ENCODE measurements around the gene RCOR2. TPM values are rescaled to one million over a fixed set of nuclear protein-coding genes. Genes with fewer than 3 reads are reported as not detected.
"Not testable (repeated sequence)": the region's sequence is repeated elsewhere in the genome, so short reads cannot be mapped to it uniquely, and the experiment has no call there.

Gene RCOR2
- total RNA-seq, 2 experiments from 2014 or later: 0.17 to 0.19 TPM

DNA sequence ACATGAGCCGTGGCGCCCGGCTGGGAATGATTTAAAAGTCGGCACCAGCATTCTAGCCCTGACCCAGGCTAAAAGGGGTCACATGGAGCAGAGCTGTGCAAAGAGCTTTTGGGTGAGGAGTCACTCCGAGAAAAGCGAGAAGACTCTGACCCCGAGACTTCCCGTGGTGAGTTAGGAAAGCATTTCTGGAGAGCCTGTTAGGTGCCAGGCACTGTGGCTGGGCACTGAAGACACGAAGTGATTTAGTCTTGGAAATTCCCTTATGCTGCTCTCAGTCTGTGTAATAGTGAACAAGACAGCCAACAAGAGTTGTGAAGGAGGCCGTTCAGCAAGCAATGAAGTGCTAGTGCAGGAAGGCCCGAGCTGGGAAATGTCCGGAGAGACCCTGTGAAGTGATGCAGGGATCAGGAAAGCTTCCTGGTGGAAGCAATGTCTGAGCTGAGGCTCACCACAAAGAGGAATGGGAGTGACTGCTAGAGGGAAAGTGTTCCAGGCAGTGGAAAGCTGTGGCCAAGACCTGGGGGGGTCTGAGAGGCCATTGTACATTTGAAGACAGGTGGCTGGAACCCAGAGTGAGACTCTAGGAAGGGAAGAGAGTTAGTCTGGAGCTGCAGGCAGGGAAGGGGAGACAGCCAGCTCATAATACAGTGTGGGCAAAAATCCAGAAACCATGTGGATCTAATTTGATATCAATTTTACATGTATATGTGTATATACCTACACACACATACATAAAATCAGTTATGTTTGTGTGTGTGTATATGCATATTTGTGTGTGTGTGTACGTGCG lies 46.4 kb downstream of the RCOR2 start:
- H3K4me3 Mint-ChIP-seq: no peak overlapping the region
- intact Hi-C loops (cut with micrococcal nuclease): no loop called here
- no peaks in the 10 kb centered on the region for H3K27me3 Mint-ChIP-seq (ENCODE audit: low read depth)
- DNase-seq: peak; percentile 49
- peaks cover 3% of the 10 kb centered on the region for H3K36me3 Mint-ChIP-seq (ENCODE audit: low read depth)
- H3K27ac Mint-ChIP-seq: peak overlapping the region; percentile 59
- CTCF ChIA-PET: interaction anchor here (0.5 kb wide), 1 partner anchor 13 kb away, joined by 3 read pairs; no protein-coding TSS in a partner anchor
- H3K9me3 Mint-ChIP-seq: no peaks in the 10 kb centered on the region
- peaks cover 88% of the 10 kb centered on the region for H3K4me1 Mint-ChIP-seq (ENCODE audit: low read depth)

DNA sequence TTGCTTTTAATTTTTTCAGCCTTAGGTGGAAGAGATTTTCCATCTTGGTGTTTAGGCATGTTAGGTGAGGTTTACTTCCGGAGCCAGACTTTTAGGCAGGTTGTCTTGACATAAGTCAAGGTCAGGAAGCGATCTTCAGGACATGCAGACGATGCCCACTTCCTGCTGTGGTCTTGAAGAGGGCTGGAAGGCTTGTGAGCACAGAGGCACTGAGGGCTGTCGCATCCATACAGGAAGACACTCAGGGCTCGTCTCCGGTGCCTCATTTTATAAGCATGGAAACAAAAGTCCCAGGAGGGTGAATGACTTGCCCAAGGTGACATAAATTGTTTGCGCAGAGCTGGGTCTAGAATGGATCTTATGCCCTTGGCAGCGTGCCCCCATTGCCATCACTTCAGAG lies 47.3 kb downstream of the RCOR2 start:
- Mint-ChIP-seq H3K36me3 (ENCODE audit: low read depth) (peaks cover 3% of the 10 kb centered on the region), H3K4me1 (ENCODE audit: low read depth) (peaks cover 93% of the 10 kb centered on the region), H3K27ac (no peak overlapping the region), H3K4me3 (no peak overlapping the region), H3K9me3 (no peaks in the 10 kb centered on the region), H3K27me3 (ENCODE audit: low read depth) (no peaks in the 10 kb centered on the region)
- DNase-seq: peak; percentile 58
- intact Hi-C loops (cut with micrococcal nuclease): no loop called here
- CTCF ChIA-PET: no interaction called here

DNA sequence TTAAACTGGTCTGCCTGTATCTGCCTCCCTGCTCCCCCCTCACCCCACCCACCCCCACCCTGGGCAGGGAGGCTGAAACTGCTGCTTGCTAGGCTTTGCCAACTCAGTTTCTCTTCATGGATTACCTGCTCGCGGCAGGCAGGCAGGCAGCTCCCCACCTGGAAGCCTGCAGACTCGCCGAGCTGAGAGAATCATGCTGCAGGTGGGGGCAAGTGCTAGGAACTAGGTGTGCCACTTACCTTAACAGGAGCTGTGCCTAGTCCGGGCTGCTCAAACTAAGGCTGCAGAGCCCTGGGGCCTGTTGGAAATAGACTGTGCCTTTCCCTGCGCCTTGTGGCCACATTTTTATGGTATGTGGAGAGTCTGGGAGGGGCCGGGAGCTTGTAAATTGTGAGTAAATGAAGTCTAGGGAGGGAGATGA lies 47.8 kb downstream of the RCOR2 start:
- intact Hi-C loops (cut with micrococcal nuclease): no loop called here
- CTCF ChIA-PET: no interaction called here
- H3K36me3 Mint-ChIP-seq (ENCODE audit: low read depth): peaks cover 3% of the 10 kb centered on the region
- H3K4me3 Mint-ChIP-seq: no peak overlapping the region
- H3K9me3 Mint-ChIP-seq: no peaks in the 10 kb centered on the region
- H3K27me3 Mint-ChIP-seq (ENCODE audit: low read depth): no peaks in the 10 kb centered on the region
- no peak for DNase-seq
- H3K27ac Mint-ChIP-seq: no peak overlapping the region
- H3K4me1 Mint-ChIP-seq (ENCODE audit: low read depth): peaks cover 90% of the 10 kb centered on the region

DNA sequence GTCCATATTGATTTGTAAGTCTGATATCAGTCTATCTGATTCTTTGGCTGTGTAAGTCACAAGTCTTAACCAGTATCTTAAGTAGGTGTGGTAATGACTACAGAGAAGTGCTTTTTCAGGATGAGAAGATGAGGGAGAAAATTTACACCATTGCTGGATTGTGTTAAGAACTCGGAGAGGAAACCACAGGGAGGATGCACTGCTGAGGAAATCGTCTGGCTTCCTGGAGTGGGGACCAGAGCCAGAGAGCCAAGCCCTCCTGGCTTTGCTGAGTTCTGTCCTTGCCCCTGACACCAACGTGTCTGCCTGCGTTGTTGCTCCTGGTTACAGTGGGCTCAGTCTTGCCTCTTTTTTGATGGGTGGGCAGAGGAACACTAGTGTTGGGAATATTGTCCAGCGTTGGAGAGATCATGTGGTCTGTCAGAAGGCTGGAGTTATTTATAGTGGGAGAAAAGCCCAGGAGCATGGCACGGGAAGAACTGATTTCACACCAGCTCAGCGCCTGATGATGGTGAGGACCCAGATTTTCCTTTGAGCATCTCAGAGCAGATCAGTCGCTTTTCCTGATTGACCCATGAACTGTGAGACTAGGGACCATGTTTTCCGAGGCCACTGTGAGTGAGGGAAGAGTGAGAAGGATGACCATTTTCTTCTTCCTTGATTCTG lies 48.4 kb downstream of the RCOR2 start:
- no peak overlapping the region for H3K4me3 Mint-ChIP-seq
- peaks cover 3% of the 10 kb centered on the region for H3K36me3 Mint-ChIP-seq (ENCODE audit: low read depth)
- DNase-seq: no peak
- CTCF ChIA-PET: no interaction called here
- no peaks in the 10 kb centered on the region for H3K9me3 Mint-ChIP-seq
- H3K4me1 Mint-ChIP-seq (ENCODE audit: low read depth): peaks cover 85% of the 10 kb centered on the region
- intact Hi-C loops (cut with micrococcal nuclease): no loop called here
- H3K27ac Mint-ChIP-seq: no peak overlapping the region
- H3K27me3 Mint-ChIP-seq (ENCODE audit: low read depth): no peaks in the 10 kb centered on the region

DNA sequence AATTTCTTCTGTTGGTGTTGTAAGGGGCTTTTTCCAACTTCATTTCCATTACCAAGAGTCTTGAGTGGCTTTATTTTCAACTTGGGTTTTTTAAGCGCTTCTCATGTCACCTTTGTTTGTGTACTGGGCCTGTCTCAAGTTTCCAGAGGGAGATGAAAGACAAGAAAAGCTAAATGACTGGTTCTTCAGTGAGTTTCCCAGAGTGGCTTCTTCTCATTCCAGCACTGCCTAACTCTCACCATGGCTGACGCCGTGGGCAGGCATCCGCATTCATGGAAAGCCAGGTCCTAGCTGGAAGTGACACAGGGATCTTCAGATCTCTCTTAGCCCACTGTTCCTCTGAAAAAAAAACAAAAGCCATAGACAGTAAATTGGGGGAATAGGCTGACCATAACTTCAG lies 49.5 kb downstream of the RCOR2 start:
- peaks cover 6% of the 10 kb centered on the region for H3K36me3 Mint-ChIP-seq (ENCODE audit: low read depth)

DNA sequence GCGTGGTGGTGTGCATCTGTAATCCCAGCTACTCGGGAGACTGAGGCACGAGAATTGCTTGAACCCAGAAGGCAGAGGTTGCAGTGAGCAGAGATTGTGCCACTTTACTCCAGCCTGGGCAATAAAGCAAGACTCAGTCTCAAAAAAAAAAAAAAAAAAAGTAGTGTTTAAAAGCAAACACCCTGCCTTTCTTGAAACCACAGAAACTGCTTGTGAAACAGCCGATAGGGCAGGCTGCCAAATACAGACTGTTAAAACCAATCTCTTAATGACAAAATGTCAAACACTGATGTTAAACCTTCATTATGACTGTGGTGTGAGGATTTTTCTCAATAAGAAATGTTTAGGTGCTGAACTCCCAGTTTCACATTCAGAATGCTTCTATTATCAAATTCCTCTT lies 50.8 kb downstream of the RCOR2 start:
- Mint-ChIP-seq H3K27ac (no peak overlapping the region), H3K9me3 (no peaks in the 10 kb centered on the region), H3K4me1 (ENCODE audit: low read depth) (peaks cover 80% of the 10 kb centered on the region), H3K27me3 (ENCODE audit: low read depth) (no peaks in the 10 kb centered on the region), H3K4me3 (peak overlapping the region; percentile 11), H3K36me3 (ENCODE audit: low read depth) (peaks cover 10% of the 10 kb centered on the region)
- DNase-seq: peak; percentile 97
- CTCF ChIA-PET: interaction anchor here (0.6 to 1.9 kb wide), 7 partner anchors 10 to 227 kb away, joined by 3 to 8 read pairs (median 4); no protein-coding TSS in a partner anchor
- intact Hi-C loops (cut with micrococcal nuclease): loop anchor here (1.0 to 2.0 kb wide), 5 partner anchors 13 to 299 kb away; partner anchors contain the start of genes MARK2 and NAA40

More for the DNA sequence above, 49.5 kb downstream of the RCOR2 start:
- CTCF ChIA-PET: interaction anchor here (0.9 to 1.9 kb wide), 7 partner anchors 8 to 52 kb away, joined by 3 to 8 read pairs (median 4); no protein-coding TSS in a partner anchor
- intact Hi-C loops (cut with micrococcal nuclease): loop anchor here (2.0 kb wide), 3 partner anchors 15 to 71 kb away; partner anchors contain the start of gene NAA40
- Mint-ChIP-seq H3K4me3 (no peak overlapping the region), H3K27me3 (ENCODE audit: low read depth) (no peaks in the 10 kb centered on the region), H3K4me1 (ENCODE audit: low read depth) (peaks cover 85% of the 10 kb centered on the region), H3K27ac (no peak overlapping the region), H3K9me3 (no peaks in the 10 kb centered on the region)
- DNase-seq: no peak

DNA sequence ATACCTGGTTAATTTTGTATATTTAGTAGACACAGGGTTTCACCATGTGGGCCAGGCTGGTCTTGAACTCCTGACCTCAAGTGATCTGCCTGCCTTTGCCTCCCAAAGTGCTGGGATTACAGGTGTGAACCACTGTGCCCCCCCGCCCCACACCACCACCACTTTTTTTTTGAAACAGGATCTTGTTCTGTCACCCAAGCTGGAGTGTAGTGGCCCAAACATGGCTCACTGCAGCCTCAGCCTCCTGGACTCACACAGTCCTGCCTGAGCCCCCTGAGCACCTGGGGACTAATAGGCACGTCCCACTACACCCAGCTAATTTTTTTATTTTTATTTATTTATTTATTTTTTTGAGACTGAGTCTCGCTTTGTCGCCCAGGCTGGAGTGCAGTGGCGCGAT lies 53.3 kb downstream of the RCOR2 start:
- CTCF ChIA-PET: interaction anchor here (0.6 to 2.3 kb wide), 2 partner anchors 26 to 1649 kb away, joined by 5 to 13 read pairs; no protein-coding TSS in a partner anchor
- H3K4me3 Mint-ChIP-seq; H3K27ac Mint-ChIP-seq; H3K27me3 Mint-ChIP-seq (ENCODE audit: low read depth); intact Hi-C loops (cut with micrococcal nuclease); H3K9me3 Mint-ChIP-seq; DNase-seq: not testable (repeated sequence)
- Mint-ChIP-seq H3K4me1 (ENCODE audit: low read depth) (peaks cover 60% of the 10 kb centered on the region), H3K36me3 (ENCODE audit: low read depth) (peaks cover 10% of the 10 kb centered on the region)

DNA sequence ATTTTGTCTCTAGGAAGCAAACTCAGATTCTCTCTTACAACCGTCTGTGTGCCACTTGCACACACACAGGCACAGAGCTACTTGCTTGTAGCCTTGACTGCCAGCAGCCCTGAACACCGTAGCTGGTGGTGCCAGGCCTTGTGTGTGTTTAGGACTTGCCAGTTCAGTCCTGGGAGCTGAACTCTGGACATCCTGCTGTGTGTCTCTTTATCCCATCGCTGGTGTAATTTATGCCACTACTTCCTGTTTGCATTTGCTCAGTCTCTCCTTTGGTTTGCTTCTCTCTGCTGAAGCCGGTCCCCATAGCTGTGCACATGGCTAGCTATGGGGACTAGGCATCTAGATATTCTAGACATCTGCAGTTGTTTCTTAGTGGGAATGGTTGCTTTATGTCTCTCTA lies 54.0 kb downstream of the RCOR2 start:
- Mint-ChIP-seq H3K4me3 (no peak overlapping the region), H3K4me1 (ENCODE audit: low read depth) (peaks cover 57% of the 10 kb centered on the region), H3K27ac (no peak overlapping the region), H3K27me3 (ENCODE audit: low read depth) (no peaks in the 10 kb centered on the region), H3K36me3 (ENCODE audit: low read depth) (peaks cover 10% of the 10 kb centered on the region), H3K9me3 (no peaks in the 10 kb centered on the region)
- DNase-seq: no peak
- CTCF ChIA-PET: interaction anchor here (1.1 to 2.3 kb wide), 2 partner anchors 26 kb away, joined by 5 to 13 read pairs; no protein-coding TSS in a partner anchor
- intact Hi-C loops (cut with micrococcal nuclease): no loop called here

Other genes with a start within 250 kb of the RCOR2 start
- 10 to 100 TPM; 19.5 to 21.0 TPM for gene ATL3, start 245.8 kb downstream of the RCOR2 start, total RNA-seq
- 10 to 100 TPM; 46.7 to 47.6 TPM for gene RTN3, start 235.7 kb downstream of the RCOR2 start, total RNA-seq
- gene ZFTA, start 148.4 kb downstream of the RCOR2 start, total RNA-seq: under 1 TPM; 0.91 TPM
- 10 to 100 TPM; 15.3 to 15.4 TPM for gene SPINDOC, start 103.7 kb downstream of the RCOR2 start, total RNA-seq
- 10 to 100 TPM; 15.8 to 17.6 TPM for gene MARK2, start 78.1 kb downstream of the RCOR2 start, total RNA-seq
- 10 to 100 TPM; 10.3 to 13.2 TPM for gene NAA40, start 21.8 kb upstream of the RCOR2 start, total RNA-seq
- 100 to 1,000 TPM; 669 to 675 TPM for gene COX8A, start 57.5 kb upstream of the RCOR2 start, total RNA-seq
- 10 to 100 TPM; 61.9 to 63.0 TPM for gene OTUB1, start 69.3 kb upstream of the RCOR2 start, total RNA-seq
- under 1 TPM; 0.17 to 0.29 TPM for gene FLRT1, start 118.8 kb upstream of the RCOR2 start, total RNA-seq
- gene MACROD1, start 248.9 kb upstream of the RCOR2 start, total RNA-seq: 10 to 100 TPM; 38.7 to 48.6 TPM

Data from activated naive CD4-positive, alpha-beta T cell treated with anti-CD3 and anti-CD28 coated beads for 36 hours (primary cell).